PFSK-1 (cell line): Measurements from ENCODE around the gene C19orf12.

Experiments
- FOXP2 ChIP-seq: optimal IDR thresholded peaks from 2 replicates; pipeline ENCODE3; 2011; ENCODE audit warnings: borderline replicate concordance, control low read depth, inconsistent platforms; ENCODE audit not compliant: insufficient read depth; ENCODE audit errors: extremely low read length, extremely low read depth
- POLR2AphosphoS5 ChIP-seq: IDR thresholded peaks from 2 replicates; pipeline ENCODE4 v1.6.1; 2012; ENCODE audit warnings: low read depth, mild to moderate bottlenecking, control low read depth, low read length, moderate library complexity
- REST ChIP-seq, 2 experiments: IDR thresholded peaks; 2 replicates each; pipeline versions ENCODE4 v1.6.1 to v1.8.0; 2011 to 2012; ENCODE audit warnings: low read depth in 2 of 2, low read length in 2 of 2, control low read depth in 1 of 2, inconsistent platforms in 1 of 2, mild to moderate bottlenecking in 1 of 2, moderate library complexity in 1 of 2; ENCODE audit not compliant: insufficient read depth in 1 of 2
- SIN3A ChIP-seq: IDR thresholded peaks from 2 replicates; pipeline ENCODE4 v1.6.1; 2012; ENCODE audit warnings: mild to moderate bottlenecking, low read length, moderate library complexity, borderline replicate concordance; ENCODE audit not compliant: insufficient read depth
- TAF1 ChIP-seq: IDR thresholded peaks from 2 replicates; pipeline ENCODE4 v1.6.1; 2012; ENCODE audit warnings: low read length, control low read depth, borderline replicate concordance; ENCODE audit not compliant: insufficient read depth

C19orf12 gene

GRCh38 chr19:29665826-29666577, 49.1 kb downstream of the C19orf12 start:
- TF ChIP-seq REST (IDR thresholded peaks at IDR 0.05; ENCODE audit: insufficient read depth in 1 of 2, low read depth in 2 of 2, low read length in 2 of 2): no peak
- TF ChIP-seq POLR2AphosphoS5: no peak
- TF ChIP-seq FOXP2: peak; percentile 7

- no peak for TF ChIP-seq POLR2AphosphoS5
- no peak for TF ChIP-seq SIN3A
Observed at GRCh38 chr19:29665215-29665825, 49.7 kb downstream of the C19orf12 start, which contains the start of gene PLEKHF1. Gene PLEKHF1 (plus strand): TSS chr19:29665461. CDS start chr19:29673840, 8,379 bp downstream.

- TF ChIP-seq SIN3A (no peak), POLR2AphosphoS5 (no peak), TAF1 (no peak), REST (IDR thresholded peaks at IDR 0.05; ENCODE audit: insufficient read depth in 1 of 2, low read depth in 2 of 2, low read length in 2 of 2) (no peak), FOXP2 (no peak)
Observed at GRCh38 chr19:29664753-29665214, 50.3 kb downstream of the C19orf12 start.

- no peak for TF ChIP-seq POLR2AphosphoS5
- TF ChIP-seq REST (IDR thresholded peaks at IDR 0.05; ENCODE audit: insufficient read depth in 1 of 2, low read depth in 2 of 2, low read length in 2 of 2): no peak
- TF ChIP-seq SIN3A: no peak
- no peak for TF ChIP-seq TAF1
- no peak for TF ChIP-seq FOXP2
Observed at GRCh38 chr19:29663861-29664752, 51.0 kb downstream of the C19orf12 start.

GRCh38 chr19:29662604-29663404, 52.3 kb downstream of the C19orf12 start:
- TF ChIP-seq FOXP2 (no peak), SIN3A (no peak), TAF1 (no peak), POLR2AphosphoS5 (no peak), REST (IDR thresholded peaks at IDR 0.05; ENCODE audit: insufficient read depth in 1 of 2, low read depth in 2 of 2, low read length in 2 of 2) (no peak)
